B cell (primary cell): ENCODE data around the gene HTR3C.

Source experiments
- EZH2 ChIP-seq: IDR thresholded peaks from 2 replicates; pipeline ENCODE4 v1.6.1; 2012; ENCODE audit warnings: borderline replicate concordance, low read depth, mild to moderate bottlenecking, moderate library complexity, low read length; ENCODE audit not compliant: insufficient read depth, poor library complexity, severe bottlenecking
- TF ChIP-seq, protein P1 (sequence below): fragments of 200-600 bp; IDR thresholded peaks from one replicate; pipeline ENCODE4 v1.8.0; 2022; ENCODE audit warnings: antibody characterized with exemption, mild to moderate bottlenecking

DNA sequence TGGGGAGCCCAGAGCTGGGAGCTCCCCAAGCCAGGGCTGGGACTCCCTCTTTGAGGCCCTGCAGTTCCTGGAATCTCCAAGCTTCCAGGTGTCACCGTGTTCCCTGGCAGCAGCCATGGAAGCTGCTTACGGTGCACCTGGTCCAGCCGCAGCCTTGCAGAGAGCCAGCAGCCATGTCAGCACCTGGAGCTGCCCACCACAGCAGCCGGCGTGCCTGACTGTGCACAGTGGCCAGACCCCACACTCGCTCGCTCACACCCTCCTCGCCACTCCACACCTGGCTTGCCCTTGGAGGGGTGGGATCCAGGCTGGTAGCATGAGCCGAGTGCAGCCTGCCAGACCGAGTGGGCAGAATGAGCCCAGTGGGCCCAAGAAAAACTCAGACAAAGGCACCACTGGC lies 29.2 kb downstream of the HTR3C start:
- TF ChIP-seq EZH2, result no peak
- TF ChIP-seq, protein P1, sequence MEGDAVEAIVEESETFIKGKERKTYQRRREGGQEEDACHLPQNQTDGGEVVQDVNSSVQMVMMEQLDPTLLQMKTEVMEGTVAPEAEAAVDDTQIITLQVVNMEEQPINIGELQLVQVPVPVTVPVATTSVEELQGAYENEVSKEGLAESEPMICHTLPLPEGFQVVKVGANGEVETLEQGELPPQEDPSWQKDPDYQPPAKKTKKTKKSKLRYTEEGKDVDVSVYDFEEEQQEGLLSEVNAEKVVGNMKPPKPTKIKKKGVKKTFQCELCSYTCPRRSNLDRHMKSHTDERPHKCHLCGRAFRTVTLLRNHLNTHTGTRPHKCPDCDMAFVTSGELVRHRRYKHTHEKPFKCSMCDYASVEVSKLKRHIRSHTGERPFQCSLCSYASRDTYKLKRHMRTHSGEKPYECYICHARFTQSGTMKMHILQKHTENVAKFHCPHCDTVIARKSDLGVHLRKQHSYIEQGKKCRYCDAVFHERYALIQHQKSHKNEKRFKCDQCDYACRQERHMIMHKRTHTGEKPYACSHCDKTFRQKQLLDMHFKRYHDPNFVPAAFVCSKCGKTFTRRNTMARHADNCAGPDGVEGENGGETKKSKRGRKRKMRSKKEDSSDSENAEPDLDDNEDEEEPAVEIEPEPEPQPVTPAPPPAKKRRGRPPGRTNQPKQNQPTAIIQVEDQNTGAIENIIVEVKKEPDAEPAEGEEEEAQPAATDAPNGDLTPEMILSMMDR, result no peak
